ENCODE data around the gene SPATA22. TPM values are rescaled to one million over a fixed set of nuclear protein-coding genes. Genes with fewer than 3 reads are reported as not detected.
"Not testable (repeated sequence)": the region's sequence is repeated elsewhere in the genome, so short reads cannot be mapped to it uniquely, and the experiment has no call there.

Gene SPATA22
- total RNA-seq (0.54 TPM in 1 of 2 replicates, not detected in the other), polyA plus RNA-seq (0.43 TPM in 1 of 2 replicates, not detected in the other), polyA minus RNA-seq (not detected in 2 replicates)
- total RNA-seq (2013) = 0.14 TPM

- Histone ChIP-seq H3K79me2 (ENCODE audit: control insufficient read depth, insufficient read depth, low read length) (no peaks in the 10 kb centered on the region), H3K9me3 (ENCODE audit: control extremely low read depth in 1 of 3, control insufficient read depth in 2 of 3, insufficient read depth in 1 of 3, low read length in 2 of 3) (peaks cover 0 to 3% (median 0%) of the 10 kb centered on the region in 3 donors), H3K27ac (ENCODE audit: low read length in 2 of 2) (no peak within 1 kb of the TSS), H3K36me3 (replicated peaks in 1 of 2; ENCODE audit: control extremely low read depth in 1 of 2, control insufficient read depth in 1 of 2, extremely low read depth in 1 of 2, insufficient read depth in 2 of 2, low read length in 1 of 2) (no peaks in the 10 kb centered on the region), H2AFZ (ENCODE audit: insufficient read depth, low read depth, low read length, poor library complexity, severe bottlenecking) (no peak within 1 kb of the TSS), H3K4me2 (replicated peaks; ENCODE audit: low read depth, low read length, poor library complexity, severe bottlenecking) (no peak within 1 kb of the TSS), H3K9ac (ENCODE audit: low read length) (no peak within 1 kb of the TSS), H4K20me1 (ENCODE audit: control insufficient read depth, insufficient read depth, low read length, poor library complexity, severe bottlenecking) (no peaks in the 10 kb centered on the region), H3K4me1 (ENCODE audit: control insufficient read depth in 2 of 2, insufficient read depth in 2 of 2, low read length in 2 of 2) (no peaks in the 10 kb centered on the region), H3K4me3 (ENCODE audit: control extremely low read depth in 1 of 5, extremely low read depth in 1 of 5, insufficient read depth in 1 of 5, low read depth in 2 of 5, low read length in 4 of 5) (no peak within 1 kb of the TSS), H3K27me3 (replicated peaks in 1 of 4; ENCODE audit: control extremely low read depth in 1 of 4, control insufficient read depth in 3 of 4, insufficient read depth in 4 of 4, low read length in 3 of 4) (no peaks in the 10 kb centered on the region)
- H3K27me3 Mint-ChIP-seq = peaks cover 10% of the 10 kb centered on the region
- ChIA-PET CTCF (no interaction called here), POLR2A (no interaction called here)
- TF ChIP-seq CTCF (IDR thresholded peaks at IDR 0.05) (no peak), EZH2 (IDR thresholded peaks at IDR 0.05; ENCODE audit: borderline replicate concordance, insufficient read depth, low read depth, low read length, poor library complexity, severe bottlenecking) (no peak)
- intact Hi-C loops (cut with micrococcal nuclease) = no loop called here
- ATAC-seq (ENCODE audit: low read depth) (no peak), DNase-seq (no peak)
- WGBS (ENCODE audit: insufficient coverage) = 97% methylated on average over 38 of the region's 38 CpGs
- H3K9me3 Mint-ChIP-seq (ENCODE audit: insufficient read depth) = no peaks in the 10 kb centered on the region
- H3K4me1 Mint-ChIP-seq = peaks cover 3% of the 10 kb centered on the region
- no peak within 1 kb of the TSS for H3K4me3 Mint-ChIP-seq
- no peak within 1 kb of the TSS for H3K27ac Mint-ChIP-seq
Measured at GRCh38 chr17:3471599-3471998, at the start of gene SPATA22. SPATA22 (minus strand) TSS chr17:3471819; CDS start chr17:3469325, 2,494 bp downstream.

GRCh38 chr17:3519472-3519871, 47.9 kb upstream of the SPATA22 start:
- H3K27ac ChIP-seq (ENCODE audit: low read length in 2 of 2); ATAC-seq (ENCODE audit: low read depth); H3K27me3 ChIP-seq (replicated peaks in 1 of 4; ENCODE audit: control extremely low read depth in 1 of 4, control insufficient read depth in 3 of 4, insufficient read depth in 4 of 4, low read length in 3 of 4); H3K27ac Mint-ChIP-seq; H3K4me3 ChIP-seq (ENCODE audit: control extremely low read depth in 1 of 5, extremely low read depth in 1 of 5, insufficient read depth in 1 of 5, low read depth in 2 of 5, low read length in 4 of 5); H3K9ac ChIP-seq (ENCODE audit: low read length); H3K9me3 ChIP-seq (ENCODE audit: control extremely low read depth in 1 of 3, control insufficient read depth in 2 of 3, insufficient read depth in 1 of 3, low read length in 2 of 3); H3K4me1 ChIP-seq (ENCODE audit: control insufficient read depth in 2 of 2, insufficient read depth in 2 of 2, low read length in 2 of 2); H3K27me3 Mint-ChIP-seq; H4K20me1 ChIP-seq (ENCODE audit: control insufficient read depth, insufficient read depth, low read length, poor library complexity, severe bottlenecking); H2AFZ ChIP-seq (ENCODE audit: insufficient read depth, low read depth, low read length, poor library complexity, severe bottlenecking); H3K4me1 Mint-ChIP-seq; H3K79me2 ChIP-seq (ENCODE audit: control insufficient read depth, insufficient read depth, low read length); DNase-seq; H3K9me3 Mint-ChIP-seq (ENCODE audit: insufficient read depth); H3K36me3 ChIP-seq (replicated peaks in 1 of 2; ENCODE audit: control extremely low read depth in 1 of 2, control insufficient read depth in 1 of 2, extremely low read depth in 1 of 2, insufficient read depth in 2 of 2, low read length in 1 of 2); H3K4me2 ChIP-seq (replicated peaks; ENCODE audit: low read depth, low read length, poor library complexity, severe bottlenecking); H3K4me3 Mint-ChIP-seq; intact Hi-C loops (cut with micrococcal nuclease): not testable (repeated sequence)
- POLR2A ChIA-PET = interaction anchor here (0.8 kb wide), 1 partner anchor 23 kb away, joined by 4 read pairs; no protein-coding TSS in a partner anchor
- 98% methylated on average over 4 of the region's 4 CpGs for WGBS (ENCODE audit: insufficient coverage)
- CTCF ChIA-PET = interaction anchor here (0.6 kb wide), 1 partner anchor 1945 kb away, joined by 3 read pairs; no protein-coding TSS in a partner anchor

All from B cell (primary cell).